ENCODE measurements around the gene GPR37.

GRCh38 chr7:124724507-124725192 is 40.9 kb downstream of the GPR37 start:
- TF ChIP-seq POLR2A (IDR thresholded peaks at IDR 0.05) (no peak), CTCF (IDR thresholded peaks at IDR 0.05) (no peak), POLR2AphosphoS5 (IDR thresholded peaks at IDR 0.05) (no peak)

Measured in suprapubic skin (tissue), 4 donors.